ENCODE results near the gene HIP1. TPM values are rescaled to one million over a fixed set of nuclear protein-coding genes. Genes with fewer than 3 reads are reported as not detected.
"Not testable (repeated sequence)": the region's sequence is repeated elsewhere in the genome, so short reads cannot be mapped to it uniquely, and the experiment has no call there.

The HIP1 gene
- total RNA-seq, 1 donor from 2014 or later, result 7.9 TPM

- no peak for ATAC-seq (ENCODE audit: low read depth)
- Mint-ChIP-seq H3K36me3 (ENCODE audit: low read depth) (no peaks in the 10 kb centered on the region), H3K9me3 (no peaks in the 10 kb centered on the region), H3K27ac (peak overlapping the region; percentile 56), H3K4me1 (peaks cover 50% of the 10 kb centered on the region), H3K4me3 (peak overlapping the region; percentile 63), H3K27me3 (peaks cover 5% of the 10 kb centered on the region)
- no peak for TF ChIP-seq CTCF (IDR thresholded peaks at IDR 0.05)
- CTCF ChIA-PET, result no interaction called here
- POLR2A ChIA-PET, result interaction anchor here (0.9 to 1.0 kb wide), 2 partner anchors 24 to 27 kb away, joined by 3 to 8 read pairs; no protein-coding TSS in a partner anchor
- no peak for DNase-seq
- intact Hi-C loops (cut with micrococcal nuclease), result loop anchor here (2.0 kb wide), 2 partner anchors 27 to 49 kb away; partner anchors contain the start of gene HIP1
Observed at GRCh38 chr7:75689246-75690099, 49.3 kb downstream of the HIP1 start.

GRCh38 chr7:75688200-75689136, 50.3 kb downstream of the HIP1 start:
- Mint-ChIP-seq H3K27me3 (peaks cover 5% of the 10 kb centered on the region), H3K9me3 (no peaks in the 10 kb centered on the region), H3K27ac (peak overlapping the region; percentile 30), H3K4me1 (peaks cover 48% of the 10 kb centered on the region), H3K4me3 (peak overlapping the region; percentile 59), H3K36me3 (ENCODE audit: low read depth) (no peaks in the 10 kb centered on the region)
- DNase-seq (peak; percentile 40), ATAC-seq (ENCODE audit: low read depth) (peak; percentile 70)
- no peak for TF ChIP-seq CTCF (IDR thresholded peaks at IDR 0.05)
- ChIA-PET POLR2A (interaction anchor here (0.6 to 1.7 kb wide), 3 partner anchors 26 to 51 kb away, joined by 3 to 12 read pairs (median 11); partner anchors contain the start of gene HIP1), CTCF (no interaction called here)
- intact Hi-C loops (cut with micrococcal nuclease), result loop anchor here (1.0 to 2.0 kb wide), 3 partner anchors 13 to 50 kb away; partner anchors contain the start of gene HIP1

GRCh38 chr7:75687246-75688088, 51.3 kb downstream of the HIP1 start:
- Mint-ChIP-seq H3K27ac (peak overlapping the region; percentile 30), H3K36me3 (ENCODE audit: low read depth) (no peaks in the 10 kb centered on the region), H3K4me3 (peak overlapping the region; percentile 59), H3K27me3 (peaks cover 5% of the 10 kb centered on the region), H3K4me1 (peaks cover 43% of the 10 kb centered on the region), H3K9me3 (no peaks in the 10 kb centered on the region)
- intact Hi-C loops (cut with micrococcal nuclease), result loop anchor here (1.0 to 2.0 kb wide), 3 partner anchors 12 to 51 kb away; partner anchors contain the start of gene HIP1
- no peak for TF ChIP-seq CTCF (IDR thresholded peaks at IDR 0.05)
- POLR2A ChIA-PET, result interaction anchor here (0.6 to 1.7 kb wide), 3 partner anchors 9 to 52 kb away, joined by 5 to 12 read pairs (median 11); partner anchors contain the start of gene HIP1
- ATAC-seq (ENCODE audit: low read depth), result no peak
- DNase-seq, result no peak
- CTCF ChIA-PET, result no interaction called here

GRCh38 chr7:75686551-75686950, 52.2 kb downstream of the HIP1 start:
- DNase-seq, result no peak
- Mint-ChIP-seq H3K9me3 (no peaks in the 10 kb centered on the region), H3K4me1 (peaks cover 38% of the 10 kb centered on the region), H3K27ac (no peak overlapping the region), H3K4me3 (no peak overlapping the region), H3K36me3 (ENCODE audit: low read depth) (no peaks in the 10 kb centered on the region), H3K27me3 (peaks cover 5% of the 10 kb centered on the region)
- no peak for TF ChIP-seq CTCF (IDR thresholded peaks at IDR 0.05)
- ChIA-PET POLR2A (no interaction called here), CTCF (interaction anchor here (0.7 kb wide), 1 partner anchor 65 kb away, joined by 4 read pairs; no protein-coding TSS in a partner anchor)
- no peak for ATAC-seq (ENCODE audit: low read depth)
- intact Hi-C loops (cut with micrococcal nuclease), result no loop called here

GRCh38 chr7:75682052-75682451, 56.7 kb downstream of the HIP1 start:
- H3K4me1 Mint-ChIP-seq; H3K9me3 Mint-ChIP-seq; H3K36me3 Mint-ChIP-seq (ENCODE audit: low read depth); ATAC-seq (ENCODE audit: low read depth); intact Hi-C loops (cut with micrococcal nuclease); CTCF ChIA-PET; H3K27ac Mint-ChIP-seq; H3K27me3 Mint-ChIP-seq; DNase-seq; H3K4me3 Mint-ChIP-seq: not testable (repeated sequence)
- POLR2A ChIA-PET, result interaction anchor here (0.5 kb wide), 1 partner anchor 58 kb away, joined by 3 read pairs; no protein-coding TSS in a partner anchor
